H9 (cell line): ENCODE measurements around the gene C19orf44. TPM values are rescaled to one million over a fixed set of nuclear protein-coding genes. Genes with fewer than 3 reads are reported as not detected.
A peak's percentile ranks its signal among the peaks of the same experiment; 100 is the strongest.

Source experiments
- DNase-seq: peaks from one replicate; pipeline ENCODE4 v3.0.0-alpha.2; 2017
- H2AFZ ChIP-seq: one replicate; pipeline ENCODE4 v1.6.1; 2013; ENCODE audit warnings: mild to moderate bottlenecking, low read length, control low read depth, moderate library complexity
- H2AK5ac ChIP-seq: 2 replicates; pipeline ENCODE4 v1.6.1; 2013; ENCODE audit warnings: low read length, control low read depth, mixed read lengths; ENCODE audit not compliant: insufficient read length
- H2BK120ac ChIP-seq: one replicate; pipeline ENCODE4 v1.6.1; 2013; ENCODE audit warnings: low read depth, mild to moderate bottlenecking, low read length, control low read depth, inconsistent platforms; ENCODE audit not compliant: poor library complexity, severe bottlenecking
- H2BK12ac ChIP-seq: 2 replicates; pipeline ENCODE4 v1.6.1; 2013; ENCODE audit warnings: low read length, control low read depth, mixed read lengths, low read depth; ENCODE audit not compliant: insufficient read length
- H2BK15ac ChIP-seq: 2 replicates; pipeline ENCODE4 v1.6.1; 2013; ENCODE audit warnings: low read depth, low read length, control low read depth
- H2BK20ac ChIP-seq: one replicate; pipeline ENCODE4 v1.6.1; 2013; ENCODE audit warnings: low read depth, mild to moderate bottlenecking, low read length, control low read depth, inconsistent platforms; ENCODE audit not compliant: poor library complexity, severe bottlenecking
- H2BK5ac ChIP-seq: 2 replicates; pipeline ENCODE4 v1.6.1; 2013; ENCODE audit warnings: low read length, control low read depth, mixed read lengths; ENCODE audit not compliant: insufficient read length
- H3K14ac ChIP-seq: 2 replicates; pipeline ENCODE4 v1.6.1; 2013; ENCODE audit warnings: low read length, control low read depth; ENCODE audit not compliant: insufficient read depth
- H3K18ac ChIP-seq: 2 replicates; pipeline ENCODE4 v1.6.1; 2013; ENCODE audit warnings: low read depth, mild to moderate bottlenecking, mixed read lengths, low read length, control low read depth; ENCODE audit not compliant: insufficient read length
- H3K23ac ChIP-seq: 2 replicates; pipeline ENCODE4 v1.6.1; 2013; ENCODE audit warnings: low read length, control low read depth, mixed read lengths, low read depth; ENCODE audit not compliant: insufficient read length
- H3K23me2 ChIP-seq: 2 replicates; pipeline ENCODE4 v1.6.1; 2013; ENCODE audit warnings: low read depth, mild to moderate bottlenecking, mixed read lengths, low read length, control low read depth; ENCODE audit not compliant: insufficient read length, poor library complexity, severe bottlenecking
- H3K27ac ChIP-seq: 2 replicates; pipeline ENCODE4 v1.5.1; 2013; ENCODE audit warnings: low read length, control low read depth, mixed read lengths, low read depth; ENCODE audit not compliant: insufficient read length
- H3K27me3 ChIP-seq: 2 replicates; pipeline ENCODE4 v1.6.1; 2013; ENCODE audit warnings: low read length, control low read depth, inconsistent platforms; ENCODE audit not compliant: insufficient read depth
- H3K4ac ChIP-seq: 2 replicates; pipeline ENCODE4 v1.6.1; 2013; ENCODE audit warnings: low read depth, mild to moderate bottlenecking, control low read depth, inconsistent platforms, low read length, moderate library complexity
- H3K4me1 ChIP-seq: 2 replicates; pipeline ENCODE4 v1.6.1; 2013; ENCODE audit warnings: low read length, control low read depth, inconsistent platforms; ENCODE audit not compliant: insufficient read depth
- H3K4me2 ChIP-seq: 2 replicates; pipeline ENCODE4 v1.6.1; 2013; ENCODE audit warnings: low read length, control low read depth, mixed read lengths; ENCODE audit not compliant: insufficient read length, insufficient read depth
- H3K56ac ChIP-seq: 2 replicates; pipeline ENCODE4 v1.6.1; 2013; ENCODE audit warnings: low read depth, mild to moderate bottlenecking, mixed read lengths, low read length, control low read depth; ENCODE audit not compliant: insufficient read length
- H3K79me1 ChIP-seq: 2 replicates; pipeline ENCODE4 v1.6.1; 2013; ENCODE audit warnings: low read depth, mild to moderate bottlenecking, moderate library complexity, low read length, control low read depth, inconsistent platforms; ENCODE audit not compliant: insufficient read depth, poor library complexity, severe bottlenecking
- H3K79me2 ChIP-seq: 2 replicates; pipeline ENCODE4 v1.6.1; 2013; ENCODE audit warnings: low read length, control low read depth, inconsistent platforms; ENCODE audit not compliant: insufficient read depth
- H3K9ac ChIP-seq: 2 replicates; pipeline ENCODE4 v1.6.1; 2013; ENCODE audit warnings: low read length, control low read depth, mixed read lengths; ENCODE audit not compliant: insufficient read length; ENCODE audit errors: extremely low read depth
- H3K9me3 ChIP-seq: one replicate; pipeline ENCODE4 v1.6.1; 2013; ENCODE audit warnings: low read depth, low read length, inconsistent platforms; ENCODE audit not compliant: control insufficient read depth
- H3T11ph ChIP-seq: one replicate; pipeline ENCODE4 v1.6.1; 2013; ENCODE audit warnings: mild to moderate bottlenecking, low read length, control low read depth, inconsistent platforms
- H4K20me1 ChIP-seq: one replicate; pipeline ENCODE4 v1.6.1; 2013; ENCODE audit not compliant: control insufficient read depth, insufficient read length, insufficient read depth
- H4K5ac ChIP-seq: 2 replicates; pipeline ENCODE4 v1.6.1; 2013; ENCODE audit warnings: low read depth, mild to moderate bottlenecking, mixed read lengths, low read length, control low read depth; ENCODE audit not compliant: insufficient read length
- H4K8ac ChIP-seq: replicated peaks from 2 replicates; pipeline ENCODE4 v1.6.1; 2013; ENCODE audit warnings: low read length, control low read depth, mixed read lengths, low read depth; ENCODE audit not compliant: insufficient read length
- H4K91ac ChIP-seq: 2 replicates; pipeline ENCODE4 v1.6.1; 2013; ENCODE audit warnings: low read depth, mild to moderate bottlenecking, moderate library complexity, mixed read lengths, low read length, control low read depth; ENCODE audit not compliant: insufficient read length
- H3K27ac Mint-ChIP-seq, 3 experiments: 2 replicates in 2 of 3; 3 replicates in 1 of 3; pipeline ENCODE4 v1.8.0; 2020 to 2021; ENCODE audit warnings: mixed read lengths in 3 of 3, mild to moderate bottlenecking in 1 of 3, moderate library complexity in 1 of 3
- H3K27me3 Mint-ChIP-seq: 2 replicates; pipeline ENCODE4 v1.8.0; 2021; ENCODE audit warnings: low read depth, mild to moderate bottlenecking, moderate library complexity, mixed read lengths
- H3K36me3 Mint-ChIP-seq, 3 experiments: 2 replicates in 2 of 3; 3 replicates in 1 of 3; pipeline ENCODE4 v1.8.0; 2020 to 2021; ENCODE audit warnings: low read depth in 3 of 3, mixed read lengths in 3 of 3; ENCODE audit not compliant: insufficient read depth in 1 of 3
- H3K4me1 Mint-ChIP-seq, 2 experiments: 2 replicates each; pipeline ENCODE4 v1.8.0; 2020; ENCODE audit warnings: mixed read lengths in 2 of 2
- H3K4me3 Mint-ChIP-seq, 2 experiments: 2 replicates in 1 of 2; 3 replicates in 1 of 2; pipeline ENCODE4 v1.8.0; 2020 to 2021; ENCODE audit warnings: mild to moderate bottlenecking in 2 of 2, mixed read lengths in 2 of 2, moderate library complexity in 1 of 2
- H3K9me3 Mint-ChIP-seq, 2 experiments: 2 replicates in 1 of 2; 3 replicates in 1 of 2; pipeline ENCODE4 v1.8.0; 2020; ENCODE audit warnings: mild to moderate bottlenecking in 2 of 2, mixed read lengths in 2 of 2, moderate library complexity in 1 of 2
- CTCF ChIP-seq: fragments of 200-600 bp; sonication (generic); conservative IDR thresholded peaks from 3 replicates; pipeline ENCODE4 v1.8.0; 2021; ENCODE audit warnings: antibody characterized with exemption, mild to moderate bottlenecking
- WGBS: extraction: QIAGEN DNeasy Blood & Tissue Kit; methylation state at CpG from one replicate; pipeline ENCODE4 v1.1.7; 2013; ENCODE audit warnings: missing lambda C conversion rate, low lambda C conversion rate, mixed read lengths; ENCODE audit not compliant: insufficient read length; ENCODE audit errors: extremely low coverage; 5-methylcytosine and 5-hydroxymethylcytosine counted together
- total RNA-seq: library from RNA; stranded (reverse); gene quantifications from 2 replicates; pipeline ENCODE4 v1.2.1, GENCODE V29; 2021

The C19orf44 gene
- total RNA-seq, 1 experiment from 2014 or later, result 6.4 TPM

- Mint-ChIP-seq H3K36me3 (peaks cover 58 to 97% (median 92%) of the 10 kb centered on the region in 3 experiments), H3K27ac (peak overlapping the region in 1 of 3 experiments; percentile 72; a peak in 1 of 7 replicates), H3K4me3 (no peak overlapping the region; a peak in 1 of 5 replicates), H3K9me3 (no peaks in the 10 kb centered on the region), H3K27me3 (no peaks in the 10 kb centered on the region), H3K4me1 (peaks cover 3 to 4% of the 10 kb centered on the region in 2 experiments)
- no peak overlapping the region for H2AK5ac ChIP-seq
- no peak overlapping the region for H4K91ac ChIP-seq
- no peak overlapping the region for H2BK120ac ChIP-seq
- no peaks in the 10 kb centered on the region for H4K20me1 ChIP-seq
- 0 out of 3 replicates have a peak, but pooled peaks have one; percentile 11 for TF ChIP-seq CTCF
- no peak overlapping the region for H3K4ac ChIP-seq
- no peak for DNase-seq
- H2AFZ ChIP-seq, result no peak overlapping the region
- no peak overlapping the region for H2BK15ac ChIP-seq
- H3T11ph ChIP-seq, result no peak overlapping the region
- H4K8ac ChIP-seq, result no peak overlapping the region
- no peak overlapping the region for H3K14ac ChIP-seq
- H3K23ac ChIP-seq, result no peak overlapping the region
- H2BK20ac ChIP-seq, result no peak overlapping the region
- H3K9me3 ChIP-seq, result no peaks in the 10 kb centered on the region
- H3K27me3 ChIP-seq, result no peaks in the 10 kb centered on the region
- H3K9ac ChIP-seq, result no peak overlapping the region
- no peak overlapping the region for H2BK12ac ChIP-seq
- H3K79me1 ChIP-seq, result peaks cover 11% of the 10 kb centered on the region
- H3K23me2 ChIP-seq, result no peaks in the 10 kb centered on the region
- H4K5ac ChIP-seq, result no peak overlapping the region
- no peaks in the 10 kb centered on the region for H3K4me1 ChIP-seq
- H3K4me2 ChIP-seq, result no peak overlapping the region
- WGBS, result no CpG with 5 or more reads among the region's 9 CpGs
- H3K79me2 ChIP-seq, result peaks cover 32% of the 10 kb centered on the region; the same call in 1 of the 2 replicates
- no peak overlapping the region for H2BK5ac ChIP-seq
- H3K56ac ChIP-seq, result no peak overlapping the region
- H3K18ac ChIP-seq, result no peak overlapping the region
- H3K27ac ChIP-seq, result no peak overlapping the region
Observed at GRCh38 chr19:16536130-16536529, 39.9 kb downstream of the C19orf44 start.
